ENCODE results near the gene ZFYVE28. TPM values are rescaled to one million over a fixed set of nuclear protein-coding genes. Genes with fewer than 3 reads are reported as not detected.

The ZFYVE28 gene
- total RNA-seq, 1 donor from 2014 or later = 1.3 TPM

DNA sequence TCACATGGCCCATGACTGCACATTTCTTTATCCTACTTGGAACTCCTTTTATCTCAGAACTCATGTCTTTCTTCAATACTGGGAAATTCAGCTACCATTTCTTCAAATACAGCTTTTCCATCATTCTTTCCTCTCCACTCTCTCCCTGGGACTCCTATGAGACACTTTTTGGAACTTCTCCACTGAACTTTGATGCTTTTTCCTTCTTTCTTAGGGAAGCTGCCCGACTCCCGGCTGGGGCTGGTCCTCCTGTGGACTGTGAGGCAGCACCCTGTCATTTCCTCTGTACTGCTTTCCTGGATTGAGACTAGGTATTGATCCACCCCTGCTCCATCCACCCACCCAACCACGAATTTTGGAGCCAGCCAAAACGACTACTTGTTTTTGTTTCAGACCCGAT is 40.0 kb downstream of the ZFYVE28 start:
- FAIRE-seq (no peak), DNase-seq (ENCODE audit: low read depth) (no peak)
- peaks cover 4% of the 10 kb centered on the region for H3K27me3 ChIP-seq (ENCODE audit: control insufficient read depth, insufficient read depth, low read length)
- TF ChIP-seq, protein P1, sequence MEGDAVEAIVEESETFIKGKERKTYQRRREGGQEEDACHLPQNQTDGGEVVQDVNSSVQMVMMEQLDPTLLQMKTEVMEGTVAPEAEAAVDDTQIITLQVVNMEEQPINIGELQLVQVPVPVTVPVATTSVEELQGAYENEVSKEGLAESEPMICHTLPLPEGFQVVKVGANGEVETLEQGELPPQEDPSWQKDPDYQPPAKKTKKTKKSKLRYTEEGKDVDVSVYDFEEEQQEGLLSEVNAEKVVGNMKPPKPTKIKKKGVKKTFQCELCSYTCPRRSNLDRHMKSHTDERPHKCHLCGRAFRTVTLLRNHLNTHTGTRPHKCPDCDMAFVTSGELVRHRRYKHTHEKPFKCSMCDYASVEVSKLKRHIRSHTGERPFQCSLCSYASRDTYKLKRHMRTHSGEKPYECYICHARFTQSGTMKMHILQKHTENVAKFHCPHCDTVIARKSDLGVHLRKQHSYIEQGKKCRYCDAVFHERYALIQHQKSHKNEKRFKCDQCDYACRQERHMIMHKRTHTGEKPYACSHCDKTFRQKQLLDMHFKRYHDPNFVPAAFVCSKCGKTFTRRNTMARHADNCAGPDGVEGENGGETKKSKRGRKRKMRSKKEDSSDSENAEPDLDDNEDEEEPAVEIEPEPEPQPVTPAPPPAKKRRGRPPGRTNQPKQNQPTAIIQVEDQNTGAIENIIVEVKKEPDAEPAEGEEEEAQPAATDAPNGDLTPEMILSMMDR (IDR thresholded peaks at IDR 0.05; ENCODE audit: insufficient read depth, low read length, severe bottlenecking) = no peak
- no peaks in the 10 kb centered on the region for H3K36me3 ChIP-seq (ENCODE audit: control insufficient read depth, insufficient read depth, low read length)
- H3K4me3 ChIP-seq (ENCODE audit: low read depth, low read length) = no peak overlapping the region

- Histone ChIP-seq H3K4me3 (ENCODE audit: low read depth, low read length) (no peak overlapping the region), H3K36me3 (ENCODE audit: control insufficient read depth, insufficient read depth, low read length) (no peaks in the 10 kb centered on the region), H3K27me3 (ENCODE audit: control insufficient read depth, insufficient read depth, low read length) (peaks cover 4% of the 10 kb centered on the region)
- FAIRE-seq = no peak
- DNase-seq (ENCODE audit: low read depth) = no peak
- TF ChIP-seq, protein P1 (IDR thresholded peaks at IDR 0.05; ENCODE audit: insufficient read depth, low read length, severe bottlenecking) = no peak
Measured at GRCh38 chr4:2377241-2377640, 41.2 kb downstream of the ZFYVE28 start.

DNA sequence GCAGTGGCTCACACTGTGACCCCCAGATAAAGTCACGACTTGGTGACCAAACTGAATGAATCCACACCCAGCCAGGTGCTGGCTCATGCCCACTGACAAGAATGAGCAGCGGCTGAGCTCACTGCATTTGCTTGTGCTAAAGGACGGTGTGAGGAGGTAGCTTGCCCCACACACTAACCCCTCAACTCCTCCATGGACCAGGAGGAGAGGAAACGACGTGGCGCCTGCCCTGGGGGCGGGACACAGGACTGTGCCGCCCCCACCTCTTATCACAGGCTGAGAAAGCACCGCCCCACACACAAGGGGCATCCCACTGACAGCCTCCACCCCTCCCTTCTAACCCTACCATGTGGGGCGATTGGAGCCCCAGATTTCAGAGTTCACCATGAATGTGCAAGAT is 43.0 kb downstream of the ZFYVE28 start:
- Histone ChIP-seq H3K4me3 (ENCODE audit: low read depth, low read length) (no peak overlapping the region), H3K27me3 (ENCODE audit: control insufficient read depth, insufficient read depth, low read length) (peaks cover 4% of the 10 kb centered on the region), H3K36me3 (ENCODE audit: control insufficient read depth, insufficient read depth, low read length) (no peaks in the 10 kb centered on the region)
- FAIRE-seq = no peak
- no peak for DNase-seq (ENCODE audit: low read depth)
- TF ChIP-seq, protein P1 (IDR thresholded peaks at IDR 0.05; ENCODE audit: insufficient read depth, low read length, severe bottlenecking) = no peak

DNA sequence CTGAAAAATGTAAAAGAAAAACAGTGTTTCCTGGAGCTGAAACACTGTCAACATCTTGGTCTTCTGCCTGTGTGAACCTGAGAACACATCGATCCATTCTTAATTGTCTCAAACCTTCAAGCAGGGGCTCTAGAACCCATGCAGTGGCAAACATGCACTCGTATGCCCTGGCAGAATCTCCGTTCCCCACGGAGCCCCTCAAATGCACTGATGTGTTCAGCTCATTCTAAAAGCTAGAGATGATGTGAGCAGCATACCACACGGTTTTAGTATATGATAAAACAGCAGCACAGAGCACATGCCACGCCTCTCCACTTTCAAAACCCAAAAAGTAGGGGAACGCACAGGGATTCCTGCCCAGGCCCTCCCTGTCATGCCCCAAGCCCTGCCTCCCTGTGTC is 44.9 kb downstream of the ZFYVE28 start:
- no peak overlapping the region for H3K4me3 ChIP-seq (ENCODE audit: low read depth, low read length)
- H3K27me3 ChIP-seq (ENCODE audit: control insufficient read depth, insufficient read depth, low read length) = no peaks in the 10 kb centered on the region
- TF ChIP-seq, protein P1 (IDR thresholded peaks at IDR 0.05; ENCODE audit: insufficient read depth, low read length, severe bottlenecking) = no peak
- no peak for DNase-seq (ENCODE audit: low read depth)
- H3K36me3 ChIP-seq (ENCODE audit: control insufficient read depth, insufficient read depth, low read length) = no peaks in the 10 kb centered on the region
- FAIRE-seq = no peak

DNA sequence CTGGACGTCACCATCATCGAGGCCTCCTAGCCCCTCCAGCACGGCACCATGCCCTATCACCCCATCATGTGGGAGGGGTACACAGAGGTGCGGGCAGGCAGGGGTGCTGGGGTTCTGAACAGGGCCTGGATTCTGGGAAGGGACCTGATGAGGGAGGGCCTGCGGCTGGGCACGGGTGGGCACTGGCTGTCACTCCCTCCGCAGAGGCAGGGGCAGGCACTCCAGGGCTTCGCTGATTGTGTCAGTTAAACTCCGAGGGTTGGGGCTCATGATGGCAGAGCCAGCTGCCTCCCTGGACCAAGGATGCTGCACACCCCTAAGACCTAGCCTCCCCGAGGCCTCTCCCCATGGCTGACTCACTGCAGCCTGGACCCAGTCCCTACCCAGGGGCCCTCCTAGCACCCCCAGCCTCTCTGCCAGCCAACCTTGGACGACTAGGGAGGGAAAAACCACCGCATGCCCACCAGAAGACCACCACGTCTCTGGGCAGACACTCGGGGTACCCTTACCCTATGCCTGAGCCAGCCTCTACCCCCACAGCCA is 45.9 kb downstream of the ZFYVE28 start:
- FAIRE-seq (no peak), DNase-seq (ENCODE audit: low read depth) (no peak)
- Histone ChIP-seq H3K36me3 (ENCODE audit: control insufficient read depth, insufficient read depth, low read length) (no peaks in the 10 kb centered on the region), H3K4me3 (ENCODE audit: low read depth, low read length) (no peak overlapping the region), H3K27me3 (ENCODE audit: control insufficient read depth, insufficient read depth, low read length) (no peaks in the 10 kb centered on the region)
- TF ChIP-seq, protein P1 (IDR thresholded peaks at IDR 0.05; ENCODE audit: insufficient read depth, low read length, severe bottlenecking) = no peak
